ENCODE measurements around the gene VASP.
"Not testable (repeated sequence)": the region's sequence is repeated elsewhere in the genome, so short reads cannot be mapped to it uniquely, and the experiment has no call there.

VASP gene

GRCh38 chr19:45497791-45498190, 9.5 kb upstream of the VASP start:
- no peak for DNase-seq (ENCODE audit: low spot score)

GRCh38 chr19:45498411-45499195, 8.7 kb upstream of the VASP start, which contains the start of gene PPM1N:
TSS of gene PPM1N (plus strand) at chr19:45498443. CDS start at chr19:45498473, 30 bp downstream.
- DNase-seq (ENCODE audit: low spot score): peak; percentile 62

- peak; percentile 75 for DNase-seq (ENCODE audit: low spot score)
Observed at GRCh38 chr19:45499196-45500180, 7.8 kb upstream of the VASP start.

- DNase-seq (ENCODE audit: low spot score): no peak
Observed at GRCh38 chr19:45500918-45501729, 6.2 kb upstream of the VASP start.

GRCh38 chr19:45501730-45502014, 5.6 kb upstream of the VASP start:
- DNase-seq (ENCODE audit: low spot score): no peak

GRCh38 chr19:45502111-45502510, 5.2 kb upstream of the VASP start:
- DNase-seq (ENCODE audit: low spot score): no peak

- no peak for DNase-seq (ENCODE audit: low spot score)
Observed at GRCh38 chr19:45503909-45504308, 3.4 kb upstream of the VASP start.

- no peak for DNase-seq (ENCODE audit: low spot score)
Observed at GRCh38 chr19:45505151-45505995, 1.9 kb upstream of the VASP start.

GRCh38 chr19:45505996-45506245, 1.4 kb upstream of the VASP start:
- DNase-seq (ENCODE audit: low spot score): no peak

- peak; percentile 97 for DNase-seq (ENCODE audit: low spot score)
Observed at GRCh38 chr19:45506246-45506988, 862 bp upstream of the VASP start.

GRCh38 chr19:45507872-45508416, 665 bp downstream of the VASP start:
- no peak for DNase-seq (ENCODE audit: low spot score)

GRCh38 chr19:45508417-45508860, 1.2 kb downstream of the VASP start:
- no peak for DNase-seq (ENCODE audit: low spot score)

GRCh38 chr19:45508861-45509691, 1.8 kb downstream of the VASP start:
- DNase-seq (ENCODE audit: low spot score): peak; percentile 72

GRCh38 chr19:45509692-45510015, 2.4 kb downstream of the VASP start:
- DNase-seq (ENCODE audit: low spot score): no peak

- not testable (repeated sequence) for DNase-seq (ENCODE audit: low spot score)
Observed at GRCh38 chr19:45510352-45510751, 3.1 kb downstream of the VASP start.

GRCh38 chr19:45511074-45511473, 3.8 kb downstream of the VASP start:
- DNase-seq (ENCODE audit: low spot score): no peak

- no peak for DNase-seq (ENCODE audit: low spot score)
Observed at GRCh38 chr19:45512881-45513483, 5.7 kb downstream of the VASP start.

GRCh38 chr19:45514376-45515051, 7.2 kb downstream of the VASP start:
- no peak for DNase-seq (ENCODE audit: low spot score)

All from activated CD4-positive, alpha-beta T cell treated with anti-CD3 and anti-CD28 coated beads, Interleukin-2, Interleukin-4, amounts not matched to agents 100 ng/mL and 50 ng/mL, durations not matched to agents 16 hours and 8 hours (primary cell).